HEK293 (cell line): ENCODE measurements around the gene FNTB.
A peak's percentile ranks its signal among the peaks of the same experiment; 100 is the strongest.

Experiments
- CTCF ChIA-PET: fragments of 350-600 bp; formaldehyde crosslinking; extraction: SDS; loops from one replicate; lab custom pipeline; 2021; ENCODE audit warnings: antibody characterized with exemption; lab: Yijun Ruan, JAX
- POLR2A ChIA-PET: fragments of 300-600 bp; formaldehyde crosslinking; extraction: SDS; loops from one replicate; lab custom pipeline; 2020; ENCODE audit warnings: antibody characterized with exemption, inconsistent platforms; lab: Yijun Ruan, JAX
- H3K27ac ChIP-seq: fragments of 200-500 bp; sonication (Bioruptor generic); 2 replicates; pipeline ENCODE4 v1.5.1; 2014; ENCODE audit warnings: low read depth, low read length, control low read depth, inconsistent platforms; ENCODE audit errors: extremely low read depth
- H3K36me3 ChIP-seq, 2 experiments: fragments of 200-500 bp in 1 of 2; sonication (Bioruptor generic) in 1 of 2; 1 replicate in 1 of 2; 2 replicates in 1 of 2; pipeline ENCODE4 v1.5.1; 2014 to 2017; ENCODE audit warnings: inconsistent platforms in 2 of 2, low read length in 2 of 2; ENCODE audit not compliant: control insufficient read depth in 2 of 2, insufficient read depth in 1 of 2
- H3K4me1 ChIP-seq: fragments of 200-500 bp; sonication (Bioruptor generic); 2 replicates; pipeline ENCODE4 v1.5.1; 2014; ENCODE audit warnings: mild to moderate bottlenecking, low read length, inconsistent platforms; ENCODE audit not compliant: control insufficient read depth, insufficient read depth
- H3K4me3 ChIP-seq: 2 replicates; pipeline ENCODE4 v1.5.1; 2011; ENCODE audit warnings: low read depth, mild to moderate bottlenecking, control low read depth, low read length, moderate library complexity
- H3K9me3 ChIP-seq: fragments of 200-500 bp; sonication (Bioruptor generic); 2 replicates; pipeline ENCODE4 v1.5.1; 2014; ENCODE audit warnings: low read depth, low read length, inconsistent platforms; ENCODE audit not compliant: control insufficient read depth, insufficient read depth
- KLF7 ChIP-seq: fragments of 450-650 bp; formaldehyde crosslinking; IDR thresholded peaks from 2 replicates; pipeline ENCODE4 v1.5.1; 2016; ENCODE audit warnings: missing biosample characterization, missing genetic modification characterization, borderline replicate concordance
- KLF9 ChIP-seq: fragments of 450-650 bp; formaldehyde crosslinking; IDR thresholded peaks from 2 replicates; pipeline ENCODE4 v1.5.1; 2016; ENCODE audit warnings: missing biosample characterization, missing genetic modification characterization, low read depth
- SP2 ChIP-seq: fragments of 450-650 bp; formaldehyde crosslinking; IDR thresholded peaks from 2 replicates; pipeline ENCODE4 v1.5.1; 2016; ENCODE audit warnings: missing biosample characterization, missing genetic modification characterization
- SP3 ChIP-seq: fragments of 450-650 bp; formaldehyde crosslinking; IDR thresholded peaks from 2 replicates; pipeline ENCODE4 v1.5.1; 2016; ENCODE audit warnings: missing biosample characterization, missing genetic modification characterization
- ZBTB17 ChIP-seq: fragments of 450-650 bp; formaldehyde crosslinking; IDR thresholded peaks from 2 replicates; pipeline ENCODE4 v1.5.1; 2016; ENCODE audit warnings: missing biosample characterization, missing genetic modification characterization
- ZBTB8A ChIP-seq: fragments of 450-650 bp; formaldehyde crosslinking; IDR thresholded peaks from 2 replicates; pipeline ENCODE4 v1.5.1; 2016; ENCODE audit warnings: missing biosample characterization, missing genetic modification characterization
- ZIC2 ChIP-seq: fragments of 450-650 bp; formaldehyde crosslinking; IDR thresholded peaks from 2 replicates; pipeline ENCODE4 v1.5.1; 2016; ENCODE audit warnings: missing biosample characterization, missing genetic modification characterization
- ZNF184 ChIP-seq: fragments of 450-650 bp; IDR thresholded peaks from 2 replicates; pipeline ENCODE4 v1.5.1; 2018; ENCODE audit warnings: missing biosample characterization, mild to moderate bottlenecking, missing genetic modification characterization
- ZNF24 ChIP-seq: fragments of 450-650 bp; formaldehyde crosslinking; IDR thresholded peaks from 2 replicates; pipeline ENCODE4 v1.5.1; 2016; ENCODE audit warnings: missing biosample characterization, missing genetic modification characterization
- ZNF335 ChIP-seq: fragments of 450-650 bp; formaldehyde crosslinking; conservative IDR thresholded peaks from 2 replicates; pipeline ENCODE4 v1.5.1; 2016; ENCODE audit warnings: missing biosample characterization, missing genetic modification characterization
- ZNF423 ChIP-seq: fragments of 450-650 bp; formaldehyde crosslinking; IDR thresholded peaks from 2 replicates; pipeline ENCODE4 v1.5.1; 2016; ENCODE audit warnings: missing biosample characterization, missing genetic modification characterization
- ZNF658 ChIP-seq: fragments of 450-650 bp; formaldehyde crosslinking; IDR thresholded peaks from 2 replicates; pipeline ENCODE4; 2016; ENCODE audit warnings: missing biosample characterization, missing genetic modification characterization
- ZNF660 ChIP-seq: fragments of 450-650 bp; IDR thresholded peaks from 2 replicates; pipeline ENCODE4 v1.5.1; 2018; ENCODE audit warnings: missing biosample characterization, mild to moderate bottlenecking, missing genetic modification characterization
- ZNF76 ChIP-seq: fragments of 450-650 bp; formaldehyde crosslinking; IDR thresholded peaks from 2 replicates; pipeline ENCODE4; 2016; ENCODE audit warnings: low read depth, missing biosample characterization, missing genetic modification characterization, borderline replicate concordance
- ZNF776 ChIP-seq: fragments of 450-650 bp; formaldehyde crosslinking; IDR thresholded peaks from 2 replicates; pipeline ENCODE4 v1.5.0; 2017; ENCODE audit warnings: missing biosample characterization, missing genetic modification characterization, borderline replicate concordance
- TF ChIP-seq, protein P1 (sequence below): fragments of 450-650 bp; formaldehyde crosslinking; IDR thresholded peaks from 2 replicates; pipeline ENCODE4 v1.5.1; 2016; ENCODE audit warnings: missing biosample characterization, missing genetic modification characterization
- TF ChIP-seq, protein P2 (sequence below): fragments of 450-650 bp; formaldehyde crosslinking; IDR thresholded peaks from 2 replicates; pipeline ENCODE4 v1.5.1; 2016; ENCODE audit warnings: missing biosample characterization, missing genetic modification characterization
- TF ChIP-seq, protein P3 (sequence below): fragments of 450-650 bp; formaldehyde crosslinking; IDR thresholded peaks from 2 replicates; pipeline ENCODE4 v1.5.1; 2016; ENCODE audit warnings: missing biosample characterization, missing genetic modification characterization
- TF ChIP-seq, protein P4 (sequence below): fragments of 450-650 bp; formaldehyde crosslinking; optimal IDR thresholded peaks from 2 replicates; pipeline ENCODE3; 2016; ENCODE audit warnings: missing biosample characterization, mild to moderate bottlenecking, missing genetic modification characterization
- TF ChIP-seq, protein P5 (sequence below): fragments of 450-650 bp; formaldehyde crosslinking; IDR thresholded peaks from 2 replicates; pipeline ENCODE4 v1.5.1; 2016; ENCODE audit warnings: missing biosample characterization, missing genetic modification characterization
- TF ChIP-seq, protein P6 (sequence below): fragments of 450-650 bp; formaldehyde crosslinking; conservative IDR thresholded peaks from 2 replicates; pipeline ENCODE4 v1.5.1; 2016; ENCODE audit warnings: low read depth, missing biosample characterization, missing genetic modification characterization

FNTB gene

DNA sequence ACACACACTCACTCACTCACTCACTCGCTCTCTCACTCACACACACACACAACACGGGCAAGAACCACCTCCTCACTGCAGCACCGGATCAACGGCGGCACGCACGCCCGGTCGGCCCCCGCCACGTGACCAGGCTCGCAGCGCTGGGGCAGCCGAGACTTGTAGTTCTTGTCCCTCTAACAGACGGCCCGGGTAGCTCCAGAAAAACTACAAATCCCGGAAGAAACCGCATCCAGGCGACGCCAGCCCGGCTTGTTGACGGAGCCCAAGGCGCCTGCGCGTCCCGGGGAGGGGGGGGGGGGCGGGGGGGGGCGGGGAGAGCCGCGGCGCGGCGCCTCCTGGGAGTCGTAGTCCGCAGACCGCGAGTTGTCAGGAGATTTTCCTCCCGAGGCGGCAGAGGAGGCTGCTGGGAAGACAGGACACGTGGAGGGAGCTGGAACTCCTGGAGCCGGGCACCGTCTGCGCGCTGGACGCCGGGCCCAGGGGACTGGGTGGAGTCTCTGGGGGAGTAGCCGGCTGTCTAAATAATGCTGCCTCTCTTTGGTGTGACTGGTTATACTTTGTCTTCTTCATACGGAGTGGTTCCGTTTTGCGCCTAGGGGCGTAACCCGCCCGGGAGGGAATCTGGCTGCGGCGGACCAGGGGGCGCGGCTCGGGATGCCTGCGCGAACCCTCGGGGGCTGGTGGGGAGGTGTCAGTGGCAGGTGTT lies 115.9 kb downstream of the FNTB start, which contains the start of gene MAX:
Gene MAX, minus strand, starts transcription at position 77 of the 709 bp plus-strand sequence. CDS start 178 bp downstream, outside the sequence.
- Histone ChIP-seq H3K4me3 (peak within 1 kb of the TSS; percentile 93), H3K27ac (peak within 1 kb of the TSS; percentile 68), H3K4me1 (peaks cover 2% of the 10 kb centered on the region), H3K36me3 (peaks cover 4 to 8% of the 10 kb centered on the region in 2 experiments), H3K9me3 (no peaks in the 10 kb centered on the region)
- ChIA-PET CTCF (interaction anchor here (1.0 kb wide), 1 partner anchor 26 kb away, joined by 3 read pairs; no protein-coding TSS in a partner anchor), POLR2A (interaction anchor here (0.6 to 1.4 kb wide), 11 partner anchors 8 to 309 kb away, joined by 3 to 7 read pairs (median 4); partner anchors contain the start of gene FNTB)
- TF ChIP-seq ZNF76 = peak; percentile 86
- TF ChIP-seq, protein P1, sequence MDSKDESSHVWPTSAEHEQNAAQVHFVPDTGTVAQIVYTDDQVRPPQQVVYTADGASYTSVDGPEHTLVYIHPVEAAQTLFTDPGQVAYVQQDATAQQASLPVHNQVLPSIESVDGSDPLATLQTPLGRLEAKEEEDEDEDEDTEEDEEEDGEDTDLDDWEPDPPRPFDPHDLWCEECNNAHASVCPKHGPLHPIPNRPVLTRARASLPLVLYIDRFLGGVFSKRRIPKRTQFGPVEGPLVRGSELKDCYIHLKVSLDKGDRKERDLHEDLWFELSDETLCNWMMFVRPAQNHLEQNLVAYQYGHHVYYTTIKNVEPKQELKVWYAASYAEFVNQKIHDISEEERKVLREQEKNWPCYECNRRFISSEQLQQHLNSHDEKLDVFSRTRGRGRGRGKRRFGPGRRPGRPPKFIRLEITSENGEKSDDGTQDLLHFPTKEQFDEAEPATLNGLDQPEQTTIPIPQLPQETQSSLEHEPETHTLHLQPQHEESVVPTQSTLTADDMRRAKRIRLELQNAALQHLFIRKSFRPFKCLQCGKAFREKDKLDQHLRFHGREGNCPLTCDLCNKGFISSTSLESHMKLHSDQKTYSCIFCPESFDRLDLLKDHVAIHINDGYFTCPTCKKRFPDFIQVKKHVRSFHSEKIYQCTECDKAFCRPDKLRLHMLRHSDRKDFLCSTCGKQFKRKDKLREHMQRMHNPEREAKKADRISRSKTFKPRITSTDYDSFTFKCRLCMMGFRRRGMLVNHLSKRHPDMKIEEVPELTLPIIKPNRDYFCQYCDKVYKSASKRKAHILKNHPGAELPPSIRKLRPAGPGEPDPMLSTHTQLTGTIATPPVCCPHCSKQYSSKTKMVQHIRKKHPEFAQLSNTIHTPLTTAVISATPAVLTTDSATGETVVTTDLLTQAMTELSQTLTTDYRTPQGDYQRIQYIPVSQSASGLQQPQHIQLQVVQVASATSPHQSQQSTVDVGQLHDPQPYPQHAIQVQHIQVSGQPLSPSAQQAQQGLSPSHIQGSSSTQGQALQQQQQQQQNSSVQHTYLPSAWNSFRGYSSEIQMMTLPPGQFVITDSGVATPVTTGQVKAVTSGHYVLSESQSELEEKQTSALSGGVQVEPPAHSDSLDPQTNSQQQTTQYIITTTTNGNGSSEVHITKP = peak; percentile 84
- TF ChIP-seq ZNF423 (tag by site-specific recombination) = peak; percentile 94
- TF ChIP-seq ZNF658 (tag by site-specific recombination) = no peak
- TF ChIP-seq, protein P2, sequence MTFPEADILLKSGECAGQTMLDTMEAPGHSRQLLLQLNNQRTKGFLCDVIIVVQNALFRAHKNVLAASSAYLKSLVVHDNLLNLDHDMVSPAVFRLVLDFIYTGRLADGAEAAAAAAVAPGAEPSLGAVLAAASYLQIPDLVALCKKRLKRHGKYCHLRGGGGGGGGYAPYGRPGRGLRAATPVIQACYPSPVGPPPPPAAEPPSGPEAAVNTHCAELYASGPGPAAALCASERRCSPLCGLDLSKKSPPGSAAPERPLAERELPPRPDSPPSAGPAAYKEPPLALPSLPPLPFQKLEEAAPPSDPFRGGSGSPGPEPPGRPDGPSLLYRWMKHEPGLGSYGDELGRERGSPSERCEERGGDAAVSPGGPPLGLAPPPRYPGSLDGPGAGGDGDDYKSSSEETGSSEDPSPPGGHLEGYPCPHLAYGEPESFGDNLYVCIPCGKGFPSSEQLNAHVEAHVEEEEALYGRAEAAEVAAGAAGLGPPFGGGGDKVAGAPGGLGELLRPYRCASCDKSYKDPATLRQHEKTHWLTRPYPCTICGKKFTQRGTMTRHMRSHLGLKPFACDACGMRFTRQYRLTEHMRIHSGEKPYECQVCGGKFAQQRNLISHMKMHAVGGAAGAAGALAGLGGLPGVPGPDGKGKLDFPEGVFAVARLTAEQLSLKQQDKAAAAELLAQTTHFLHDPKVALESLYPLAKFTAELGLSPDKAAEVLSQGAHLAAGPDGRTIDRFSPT = peak; percentile 40; the same call in 1 of the 2 replicates
- TF ChIP-seq, protein P3, sequence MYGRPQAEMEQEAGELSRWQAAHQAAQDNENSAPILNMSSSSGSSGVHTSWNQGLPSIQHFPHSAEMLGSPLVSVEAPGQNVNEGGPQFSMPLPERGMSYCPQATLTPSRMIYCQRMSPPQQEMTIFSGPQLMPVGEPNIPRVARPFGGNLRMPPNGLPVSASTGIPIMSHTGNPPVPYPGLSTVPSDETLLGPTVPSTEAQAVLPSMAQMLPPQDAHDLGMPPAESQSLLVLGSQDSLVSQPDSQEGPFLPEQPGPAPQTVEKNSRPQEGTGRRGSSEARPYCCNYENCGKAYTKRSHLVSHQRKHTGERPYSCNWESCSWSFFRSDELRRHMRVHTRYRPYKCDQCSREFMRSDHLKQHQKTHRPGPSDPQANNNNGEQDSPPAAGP = peak; percentile 36; the same call in 1 of the 2 replicates
- TF ChIP-seq SP3 (tag by site-specific recombination) = peak; percentile 70
- peak; percentile 86; the same call in 1 of the 2 replicates for TF ChIP-seq KLF7 (tag by site-specific recombination)
- peak; percentile 81; the same call in 1 of the 2 replicates for TF ChIP-seq ZBTB17 (tag by site-specific recombination)
- TF ChIP-seq ZNF24 = 0 out of 2 replicates have a peak, but pooled peaks have one; percentile 38
- peak; percentile 90; the same call in 1 of the 2 replicates for TF ChIP-seq ZNF335 (tag by site-specific recombination)
- TF ChIP-seq, protein P4, sequence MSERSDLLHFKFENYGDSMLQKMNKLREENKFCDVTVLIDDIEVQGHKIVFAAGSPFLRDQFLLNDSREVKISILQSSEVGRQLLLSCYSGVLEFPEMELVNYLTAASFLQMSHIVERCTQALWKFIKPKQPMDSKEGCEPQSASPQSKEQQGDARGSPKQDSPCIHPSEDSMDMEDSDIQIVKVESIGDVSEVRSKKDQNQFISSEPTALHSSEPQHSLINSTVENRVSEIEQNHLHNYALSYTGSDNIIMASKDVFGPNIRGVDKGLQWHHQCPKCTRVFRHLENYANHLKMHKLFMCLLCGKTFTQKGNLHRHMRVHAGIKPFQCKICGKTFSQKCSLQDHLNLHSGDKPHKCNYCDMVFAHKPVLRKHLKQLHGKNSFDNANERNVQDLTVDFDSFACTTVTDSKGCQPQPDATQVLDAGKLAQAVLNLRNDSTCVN = peak; percentile 72
- 0 out of 2 replicates have a peak, but pooled peaks have one; percentile 38 for TF ChIP-seq ZNF660
- peak; percentile 39 for TF ChIP-seq ZIC2 (tag by site-specific recombination)
- peak; percentile 66 for TF ChIP-seq SP2 (tag by site-specific recombination)
- 0 out of 2 replicates have a peak, but pooled peaks have one; percentile 18 for TF ChIP-seq ZBTB8A (tag by site-specific recombination)
- TF ChIP-seq ZNF776 = no peak
- TF ChIP-seq ZNF184 (tag by site-specific recombination) = no peak
- TF ChIP-seq KLF9 (tag by site-specific recombination) = peak; percentile 92
- TF ChIP-seq, protein P5, sequence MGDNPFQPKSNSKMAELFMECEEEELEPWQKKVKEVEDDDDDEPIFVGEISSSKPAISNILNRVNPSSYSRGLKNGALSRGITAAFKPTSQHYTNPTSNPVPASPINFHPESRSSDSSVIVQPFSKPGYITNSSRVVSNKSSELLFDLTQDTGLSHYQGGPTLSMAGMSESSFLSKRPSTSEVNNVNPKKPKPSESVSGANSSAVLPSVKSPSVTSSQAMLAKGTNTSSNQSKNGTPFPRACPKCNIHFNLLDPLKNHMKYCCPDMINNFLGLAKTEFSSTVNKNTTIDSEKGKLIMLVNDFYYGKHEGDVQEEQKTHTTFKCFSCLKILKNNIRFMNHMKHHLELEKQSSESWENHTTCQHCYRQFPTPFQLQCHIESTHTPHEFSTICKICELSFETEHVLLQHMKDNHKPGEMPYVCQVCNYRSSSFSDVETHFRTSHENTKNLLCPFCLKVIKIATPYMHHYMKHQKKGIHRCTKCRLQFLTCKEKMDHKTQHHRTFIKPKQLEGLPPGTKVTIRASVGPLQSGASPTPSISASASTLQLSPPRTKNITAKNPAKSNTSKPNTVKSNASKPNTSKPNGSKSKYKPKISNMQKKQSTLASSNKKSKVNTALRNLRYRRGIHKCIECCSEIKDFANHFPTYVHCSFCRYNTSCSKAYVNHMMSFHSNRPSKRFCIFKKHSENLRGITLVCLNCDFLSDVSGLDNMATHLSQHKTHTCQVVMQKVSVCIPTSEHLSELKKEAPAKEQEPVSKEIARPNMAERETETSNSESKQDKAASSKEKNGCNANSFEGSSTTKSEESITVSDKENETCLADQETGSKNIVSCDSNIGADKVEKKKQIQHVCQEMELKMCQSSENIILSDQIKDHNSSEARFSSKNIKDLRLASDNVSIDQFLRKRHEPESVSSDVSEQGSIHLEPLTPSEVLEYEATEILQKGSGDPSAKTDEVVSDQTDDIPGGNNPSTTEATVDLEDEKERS = no peak
- TF ChIP-seq, protein P6, sequence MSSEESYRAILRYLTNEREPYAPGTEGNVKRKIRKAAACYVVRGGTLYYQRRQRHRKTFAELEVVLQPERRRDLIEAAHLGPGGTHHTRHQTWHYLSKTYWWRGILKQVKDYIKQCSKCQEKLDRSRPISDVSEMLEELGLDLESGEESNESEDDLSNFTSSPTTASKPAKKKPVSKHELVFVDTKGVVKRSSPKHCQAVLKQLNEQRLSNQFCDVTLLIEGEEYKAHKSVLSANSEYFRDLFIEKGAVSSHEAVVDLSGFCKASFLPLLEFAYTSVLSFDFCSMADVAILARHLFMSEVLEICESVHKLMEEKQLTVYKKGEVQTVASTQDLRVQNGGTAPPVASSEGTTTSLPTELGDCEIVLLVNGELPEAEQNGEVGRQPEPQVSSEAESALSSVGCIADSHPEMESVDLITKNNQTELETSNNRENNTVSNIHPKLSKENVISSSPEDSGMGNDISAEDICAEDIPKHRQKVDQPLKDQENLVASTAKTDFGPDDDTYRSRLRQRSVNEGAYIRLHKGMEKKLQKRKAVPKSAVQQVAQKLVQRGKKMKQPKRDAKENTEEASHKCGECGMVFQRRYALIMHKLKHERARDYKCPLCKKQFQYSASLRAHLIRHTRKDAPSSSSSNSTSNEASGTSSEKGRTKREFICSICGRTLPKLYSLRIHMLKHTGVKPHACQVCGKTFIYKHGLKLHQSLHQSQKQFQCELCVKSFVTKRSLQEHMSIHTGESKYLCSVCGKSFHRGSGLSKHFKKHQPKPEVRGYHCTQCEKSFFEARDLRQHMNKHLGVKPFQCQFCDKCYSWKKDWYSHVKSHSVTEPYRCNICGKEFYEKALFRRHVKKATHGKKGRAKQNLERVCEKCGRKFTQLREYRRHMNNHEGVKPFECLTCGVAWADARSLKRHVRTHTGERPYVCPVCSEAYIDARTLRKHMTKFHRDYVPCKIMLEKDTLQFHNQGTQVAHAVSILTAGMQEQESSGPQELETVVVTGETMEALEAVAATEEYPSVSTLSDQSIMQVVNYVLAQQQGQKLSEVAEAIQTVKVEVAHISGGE (tag by site-specific recombination) = peak; percentile 93
